ENCODE data around the gene PPP2R2B.
A peak's percentile ranks its signal among the peaks of the same experiment; 100 is the strongest.

The PPP2R2B gene

GRCh38 chr5:146703499-146703898, 175.1 kb downstream of the PPP2R2B start:
- Mint-ChIP-seq H3K9me3 (no peaks in the 10 kb centered on the region), H3K27ac (no peak overlapping the region), H3K36me3 (no peaks in the 10 kb centered on the region), H3K4me3 (no peak overlapping the region), H3K4me1 (peaks cover 37% of the 10 kb centered on the region)
- no peak for ATAC-seq
- no peak for DNase-seq (ENCODE audit: low spot score in 2 of 2)

- H3K27ac Mint-ChIP-seq = no peak overlapping the region
- DNase-seq (ENCODE audit: low spot score in 2 of 2) = no peak
- ATAC-seq = no peak
- H3K4me1 Mint-ChIP-seq = peaks cover 29% of the 10 kb centered on the region
- H3K4me3 Mint-ChIP-seq = no peak overlapping the region
- H3K36me3 Mint-ChIP-seq = no peaks in the 10 kb centered on the region
- H3K9me3 Mint-ChIP-seq = no peaks in the 10 kb centered on the region
These were observed 178.7 kb downstream of the PPP2R2B start for GRCh38 chr5:146699664-146700418.

- no peak for DNase-seq (ENCODE audit: low spot score in 2 of 2)
- H3K9me3 Mint-ChIP-seq = no peaks in the 10 kb centered on the region
- peak; percentile 61 for ATAC-seq
- H3K4me1 Mint-ChIP-seq = peaks cover 24% of the 10 kb centered on the region
- H3K36me3 Mint-ChIP-seq = no peaks in the 10 kb centered on the region
- no peak overlapping the region for H3K4me3 Mint-ChIP-seq
- no peak overlapping the region for H3K27ac Mint-ChIP-seq
These were observed 179.4 kb downstream of the PPP2R2B start for GRCh38 chr5:146699138-146699537.

- H3K36me3 Mint-ChIP-seq = no peaks in the 10 kb centered on the region
- no peak overlapping the region for H3K27ac Mint-ChIP-seq
- DNase-seq (ENCODE audit: low spot score in 2 of 2) (no peak), ATAC-seq (no peak)
- peaks cover 19% of the 10 kb centered on the region for H3K4me1 Mint-ChIP-seq
- H3K9me3 Mint-ChIP-seq = no peaks in the 10 kb centered on the region
- H3K4me3 Mint-ChIP-seq = no peak overlapping the region
These were observed 179.9 kb downstream of the PPP2R2B start for GRCh38 chr5:146698651-146699050.

GRCh38 chr5:146697211-146697610, 181.3 kb downstream of the PPP2R2B start:
- peaks cover 6% of the 10 kb centered on the region for H3K4me1 Mint-ChIP-seq
- H3K27ac Mint-ChIP-seq = no peak overlapping the region
- DNase-seq (ENCODE audit: low spot score in 2 of 2) (no peak), ATAC-seq (no peak)
- H3K36me3 Mint-ChIP-seq = no peaks in the 10 kb centered on the region
- H3K4me3 Mint-ChIP-seq = no peak overlapping the region
- no peaks in the 10 kb centered on the region for H3K9me3 Mint-ChIP-seq

- no peak for ATAC-seq
- no peak overlapping the region for H3K4me3 Mint-ChIP-seq
- H3K27ac Mint-ChIP-seq = no peak overlapping the region
- H3K4me1 Mint-ChIP-seq = peaks cover 6% of the 10 kb centered on the region
- H3K9me3 Mint-ChIP-seq = no peaks in the 10 kb centered on the region
- H3K36me3 Mint-ChIP-seq = no peaks in the 10 kb centered on the region
- no peak for DNase-seq (ENCODE audit: low spot score in 2 of 2)
These were observed 182.9 kb downstream of the PPP2R2B start for GRCh38 chr5:146695646-146696045.

- DNase-seq (ENCODE audit: low spot score in 2 of 2) (no peak), ATAC-seq (no peak)
- Mint-ChIP-seq H3K4me3 (no peak overlapping the region), H3K27ac (no peak overlapping the region), H3K4me1 (no peaks in the 10 kb centered on the region), H3K36me3 (no peaks in the 10 kb centered on the region), H3K9me3 (no peaks in the 10 kb centered on the region)
These were observed 187.6 kb downstream of the PPP2R2B start for GRCh38 chr5:146690880-146691355.

- Mint-ChIP-seq H3K4me1 (peaks cover 8% of the 10 kb centered on the region), H3K4me3 (no peak overlapping the region), H3K9me3 (no peaks in the 10 kb centered on the region), H3K36me3 (no peaks in the 10 kb centered on the region), H3K27ac (no peak overlapping the region)
- ATAC-seq (no peak), DNase-seq (ENCODE audit: low spot score in 2 of 2) (no peak)
These were observed 190.9 kb downstream of the PPP2R2B start for GRCh38 chr5:146687630-146688029.

GRCh38 chr5:146683861-146684260, 194.7 kb downstream of the PPP2R2B start:
- DNase-seq (ENCODE audit: low spot score in 2 of 2) = no peak
- H3K9me3 Mint-ChIP-seq = no peaks in the 10 kb centered on the region
- H3K27ac Mint-ChIP-seq = no peak overlapping the region
- H3K36me3 Mint-ChIP-seq = no peaks in the 10 kb centered on the region
- H3K4me1 Mint-ChIP-seq = peaks cover 12% of the 10 kb centered on the region
- no peak overlapping the region for H3K4me3 Mint-ChIP-seq
- ATAC-seq = no peak

GRCh38 chr5:146682899-146683532, 195.5 kb downstream of the PPP2R2B start:
- no peak overlapping the region for H3K4me3 Mint-ChIP-seq
- no peaks in the 10 kb centered on the region for H3K36me3 Mint-ChIP-seq
- peaks cover 12% of the 10 kb centered on the region for H3K4me1 Mint-ChIP-seq
- peak overlapping the region; percentile 81 for H3K27ac Mint-ChIP-seq
- ATAC-seq = peak; percentile 65
- DNase-seq (ENCODE audit: low spot score in 2 of 2) = no peak
- H3K9me3 Mint-ChIP-seq = no peaks in the 10 kb centered on the region

- no peak overlapping the region for H3K27ac Mint-ChIP-seq
- no peak overlapping the region for H3K4me3 Mint-ChIP-seq
- no peaks in the 10 kb centered on the region for H3K36me3 Mint-ChIP-seq
- DNase-seq (ENCODE audit: low spot score in 2 of 2) (no peak), ATAC-seq (no peak)
- H3K4me1 Mint-ChIP-seq = peaks cover 12% of the 10 kb centered on the region
- H3K9me3 Mint-ChIP-seq = no peaks in the 10 kb centered on the region
These were observed 196.9 kb downstream of the PPP2R2B start for GRCh38 chr5:146681585-146682105.

GRCh38 chr5:146680846-146681584, 197.5 kb downstream of the PPP2R2B start:
- no peak overlapping the region for H3K27ac Mint-ChIP-seq

GRCh38 chr5:146675636-146676035, 202.9 kb downstream of the PPP2R2B start:
- no peak for ATAC-seq
- no peak for DNase-seq (ENCODE audit: low spot score in 2 of 2)
- Mint-ChIP-seq H3K27ac (no peak overlapping the region), H3K4me3 (no peak overlapping the region), H3K4me1 (no peaks in the 10 kb centered on the region), H3K36me3 (no peaks in the 10 kb centered on the region), H3K9me3 (no peaks in the 10 kb centered on the region)

More at GRCh38 chr5:146680846-146681584, 197.5 kb downstream of the PPP2R2B start:
- Mint-ChIP-seq H3K36me3 (no peaks in the 10 kb centered on the region), H3K4me1 (peaks cover 12% of the 10 kb centered on the region), H3K4me3 (no peak overlapping the region), H3K9me3 (no peaks in the 10 kb centered on the region)
- ATAC-seq (no peak), DNase-seq (ENCODE audit: low spot score in 2 of 2) (no peak)

GRCh38 chr5:146672866-146673265, 205.7 kb downstream of the PPP2R2B start:
- H3K27ac Mint-ChIP-seq = no peak overlapping the region
- no peaks in the 10 kb centered on the region for H3K36me3 Mint-ChIP-seq
- H3K4me3 Mint-ChIP-seq = no peak overlapping the region
- DNase-seq (ENCODE audit: low spot score in 2 of 2) (no peak), ATAC-seq (no peak)
- H3K9me3 Mint-ChIP-seq = no peaks in the 10 kb centered on the region
- H3K4me1 Mint-ChIP-seq = no peaks in the 10 kb centered on the region

GRCh38 chr5:146671561-146672295, 206.8 kb downstream of the PPP2R2B start:
- ATAC-seq (no peak), DNase-seq (ENCODE audit: low spot score in 2 of 2) (no peak)
- no peak overlapping the region for H3K27ac Mint-ChIP-seq
- H3K9me3 Mint-ChIP-seq = no peaks in the 10 kb centered on the region
- H3K36me3 Mint-ChIP-seq = no peaks in the 10 kb centered on the region
- no peak overlapping the region for H3K4me3 Mint-ChIP-seq
- H3K4me1 Mint-ChIP-seq = no peaks in the 10 kb centered on the region
